GM19468 (cell line): ENCODE data around the gene CC2D1A.

Experiments used
- ATAC-seq: cut with Tn5 transposase; IDR thresholded peaks from one replicate; pipeline ENCODE4 v1.9.1; 2021; ENCODE audit warnings: mild to moderate bottlenecking, moderate library complexity, moderate number of reproducible peaks; ENCODE audit not compliant: unreplicated experiment; ENCODE audit errors: extremely low read depth

The CC2D1A gene

DNA sequence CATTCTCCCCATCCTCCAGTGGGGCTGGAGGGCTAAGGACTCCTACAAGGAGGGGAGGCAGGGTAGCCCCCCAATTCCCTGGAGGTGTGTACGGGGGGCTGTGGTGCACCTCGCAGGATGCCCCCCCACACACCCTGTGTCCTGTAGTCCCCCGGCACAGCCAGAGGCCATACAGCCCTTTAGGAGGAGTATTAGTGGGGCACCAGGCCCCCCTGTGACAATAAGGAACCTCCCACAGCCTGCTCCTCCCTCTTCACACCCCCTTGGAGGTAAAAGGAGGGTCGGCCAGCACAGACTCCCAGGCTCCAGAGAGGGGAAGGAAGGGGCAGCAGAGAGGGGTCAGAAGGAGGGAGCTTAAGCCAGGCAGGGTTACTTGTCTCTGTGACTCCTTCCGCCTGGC lies 29.2 kb upstream of the CC2D1A start, which contains the start of gene NANOS3:
Gene NANOS3, plus strand, starts transcription at position 301 of the 400 bp plus-strand sequence. CDS start 115 bp downstream, outside the sequence.
- no peak for ATAC-seq

DNA sequence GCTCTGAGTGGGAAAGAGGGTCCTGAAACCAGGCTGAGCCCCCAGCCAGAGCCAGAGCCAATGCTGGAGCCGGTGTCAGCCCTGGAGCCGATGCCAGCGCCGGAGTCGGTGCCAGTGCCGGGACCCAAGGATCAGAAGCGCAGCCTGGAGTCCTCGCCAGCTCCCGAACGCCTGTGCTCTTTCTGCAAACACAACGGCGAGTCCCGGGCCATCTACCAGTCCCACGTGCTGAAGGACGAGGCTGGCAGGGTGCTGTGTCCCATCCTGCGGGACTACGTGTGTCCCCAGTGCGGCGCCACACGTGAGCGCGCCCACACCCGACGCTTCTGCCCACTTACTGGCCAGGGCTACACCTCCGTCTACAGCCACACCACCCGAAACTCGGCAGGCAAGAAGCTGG lies 28.7 kb upstream of the CC2D1A start:
- ATAC-seq = no peak

DNA sequence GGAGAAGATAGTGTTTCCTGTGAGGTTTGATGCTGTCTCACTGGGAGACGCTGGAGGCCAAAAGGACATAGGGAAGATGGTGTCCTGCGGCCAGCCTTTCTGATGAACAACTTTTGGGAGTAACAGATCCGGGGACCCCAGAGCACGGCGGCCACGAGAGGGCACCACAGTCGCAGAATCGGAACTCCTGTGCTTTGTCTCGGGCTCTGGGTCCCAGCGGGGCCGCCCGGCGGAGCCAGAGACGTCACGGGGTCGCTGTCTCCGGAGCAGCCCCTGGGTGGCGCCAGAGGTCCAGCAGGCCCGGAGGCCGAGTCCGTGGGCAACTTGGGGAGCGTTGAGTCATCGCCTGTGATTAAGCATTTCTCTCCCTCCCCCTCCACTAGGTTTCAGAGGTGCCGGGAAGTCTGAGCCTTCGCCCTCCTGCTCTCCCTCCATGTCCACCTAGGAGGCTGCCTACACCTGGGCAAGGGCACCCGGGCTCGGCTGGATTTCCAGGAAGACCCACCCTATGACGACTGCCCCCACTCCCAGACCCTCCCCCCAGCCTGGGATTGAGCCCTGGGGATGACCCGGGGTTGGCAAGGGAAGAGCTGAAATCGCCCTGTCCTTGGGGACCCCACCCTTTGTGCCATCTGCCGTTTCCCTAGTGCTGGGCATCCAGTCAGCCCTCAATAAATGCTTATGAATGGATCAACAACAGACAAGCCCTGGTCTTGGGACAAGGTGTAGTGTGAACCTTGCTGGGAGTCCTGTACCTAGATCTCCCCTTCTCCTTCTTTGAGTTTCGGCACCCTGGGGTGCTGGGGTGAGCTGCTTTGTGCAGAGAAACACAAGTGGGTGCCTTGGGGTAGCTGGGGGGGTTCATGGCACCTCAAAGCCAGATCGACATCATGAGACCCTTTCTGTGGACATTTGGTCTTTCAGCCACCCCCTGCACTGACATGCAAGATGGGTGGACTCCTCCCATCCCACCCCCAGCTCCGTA lies 25.6 kb upstream of the CC2D1A start:
- peak; percentile 84 for ATAC-seq

DNA sequence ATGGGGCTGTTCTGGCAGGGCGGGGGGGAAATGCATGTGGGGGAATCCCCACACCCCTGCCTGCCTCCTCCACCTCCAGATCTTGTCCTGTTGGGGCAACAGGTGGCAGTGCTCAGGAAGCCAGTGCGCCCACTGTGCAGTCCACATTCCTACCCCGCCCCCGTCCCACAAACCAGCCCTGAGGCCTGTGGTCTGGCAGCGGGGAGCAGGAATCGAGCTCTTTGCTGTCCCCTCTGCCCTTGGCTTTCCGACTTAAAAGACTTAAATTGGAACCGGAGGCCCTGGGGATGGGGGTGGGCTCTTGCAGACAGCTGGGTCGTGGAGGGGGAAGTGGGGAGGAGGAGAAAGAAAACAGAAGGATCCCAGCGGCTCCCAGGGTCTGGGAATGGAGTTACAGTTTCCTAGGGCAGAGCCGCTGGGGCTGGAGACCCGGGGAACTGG lies 24.7 kb upstream of the CC2D1A start:
- no peak for ATAC-seq

DNA sequence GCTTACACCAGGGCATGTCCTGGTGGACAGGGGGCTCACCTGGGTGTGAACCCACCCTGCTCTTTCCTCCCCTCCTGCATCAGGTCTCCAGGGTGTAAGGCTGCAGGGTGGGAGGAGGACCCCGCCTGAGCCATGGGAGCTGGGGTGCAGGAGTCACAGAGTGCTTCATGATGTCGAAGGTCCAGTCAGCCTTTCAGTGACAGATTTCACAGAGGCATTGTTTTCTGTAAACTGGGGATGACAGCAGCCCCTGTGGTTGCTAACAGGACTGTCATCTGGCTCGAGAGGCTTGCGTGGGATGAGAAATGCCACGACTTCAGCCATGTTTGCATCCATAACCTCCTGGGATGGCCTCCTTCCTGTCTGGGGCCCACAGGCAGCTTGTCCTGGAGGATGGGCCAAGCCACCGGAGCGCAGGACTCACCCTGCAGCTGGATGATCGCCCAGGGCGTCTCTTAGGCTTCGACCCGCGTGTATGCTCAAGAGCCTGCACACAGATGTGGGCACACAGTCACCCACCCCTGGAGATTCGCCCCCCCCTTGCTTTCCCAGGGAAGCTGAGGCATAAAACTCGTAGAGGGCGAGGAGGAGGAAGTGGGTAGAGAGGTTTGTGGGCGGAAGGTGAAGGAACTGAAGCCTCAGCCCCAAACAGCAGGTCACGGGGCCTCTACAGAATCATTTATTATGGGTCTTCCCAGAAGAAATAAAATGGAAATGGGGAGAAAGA lies 24.1 kb upstream of the CC2D1A start:
- ATAC-seq = no peak

DNA sequence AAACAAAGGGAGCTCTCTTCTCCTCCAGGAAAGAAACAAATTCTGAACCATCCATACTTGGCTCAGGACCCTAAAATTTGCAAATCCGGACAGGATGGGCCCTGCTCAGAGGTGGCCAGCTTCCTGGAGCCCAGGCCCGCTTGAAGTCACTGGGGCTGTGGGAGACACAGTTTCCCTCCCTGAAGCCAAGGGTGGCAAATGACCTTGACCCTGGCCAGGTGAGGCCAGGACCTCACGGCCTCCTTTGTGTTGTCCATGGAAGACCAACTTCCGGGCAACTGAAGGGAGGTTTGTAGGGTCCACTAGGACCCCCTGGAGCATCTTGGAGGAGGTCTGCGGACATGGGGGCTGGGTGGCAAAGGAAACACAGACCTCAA lies 23.6 kb upstream of the CC2D1A start:
- no peak for ATAC-seq

DNA sequence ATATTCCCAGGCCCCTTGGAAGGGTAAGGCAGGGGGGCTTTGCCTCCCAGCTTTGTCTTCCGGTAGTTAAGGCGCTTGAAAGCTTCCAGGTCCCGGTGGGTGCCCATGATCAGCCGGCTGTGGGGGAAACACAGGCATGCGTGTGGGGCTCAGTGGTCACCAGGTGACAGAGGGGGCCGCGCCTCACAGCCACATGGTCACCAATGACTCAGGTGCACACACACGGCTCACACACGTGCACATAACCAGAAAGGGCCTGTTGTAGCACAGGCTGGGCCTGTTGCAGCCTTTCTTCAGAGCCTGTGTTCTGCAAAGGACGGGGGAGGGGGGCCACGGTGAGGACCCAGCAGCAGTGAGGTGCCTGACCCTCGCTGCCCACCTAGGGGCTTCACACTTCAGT lies 23.2 kb upstream of the CC2D1A start:
- no peak for ATAC-seq

DNA sequence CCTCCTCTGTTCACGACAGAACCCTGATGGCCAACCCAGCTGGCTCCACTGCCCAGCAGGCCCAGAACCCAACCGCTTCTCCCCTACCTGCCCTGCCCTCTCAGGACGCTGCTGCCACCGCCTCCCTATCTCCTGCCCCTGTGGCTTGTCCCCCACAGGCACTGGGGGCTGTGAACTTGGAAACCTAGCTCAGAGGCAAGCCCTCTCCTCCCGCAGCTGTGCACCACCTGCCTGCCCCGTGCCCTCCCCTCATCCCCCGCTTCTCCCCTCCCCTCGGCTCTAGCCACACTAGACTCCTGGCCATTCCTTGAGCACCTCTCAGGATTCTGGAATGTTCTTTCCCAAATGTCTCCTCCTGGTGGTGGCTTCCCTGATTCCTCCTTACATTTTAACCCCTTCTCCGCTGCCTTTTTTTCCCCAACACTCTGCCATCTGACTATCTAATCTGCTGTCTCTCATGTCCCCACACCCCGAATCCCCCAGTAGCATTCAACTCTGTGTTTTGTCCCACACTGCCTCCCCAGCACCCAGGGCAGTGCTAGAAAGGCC lies 22.4 kb upstream of the CC2D1A start:
- no peak for ATAC-seq

DNA sequence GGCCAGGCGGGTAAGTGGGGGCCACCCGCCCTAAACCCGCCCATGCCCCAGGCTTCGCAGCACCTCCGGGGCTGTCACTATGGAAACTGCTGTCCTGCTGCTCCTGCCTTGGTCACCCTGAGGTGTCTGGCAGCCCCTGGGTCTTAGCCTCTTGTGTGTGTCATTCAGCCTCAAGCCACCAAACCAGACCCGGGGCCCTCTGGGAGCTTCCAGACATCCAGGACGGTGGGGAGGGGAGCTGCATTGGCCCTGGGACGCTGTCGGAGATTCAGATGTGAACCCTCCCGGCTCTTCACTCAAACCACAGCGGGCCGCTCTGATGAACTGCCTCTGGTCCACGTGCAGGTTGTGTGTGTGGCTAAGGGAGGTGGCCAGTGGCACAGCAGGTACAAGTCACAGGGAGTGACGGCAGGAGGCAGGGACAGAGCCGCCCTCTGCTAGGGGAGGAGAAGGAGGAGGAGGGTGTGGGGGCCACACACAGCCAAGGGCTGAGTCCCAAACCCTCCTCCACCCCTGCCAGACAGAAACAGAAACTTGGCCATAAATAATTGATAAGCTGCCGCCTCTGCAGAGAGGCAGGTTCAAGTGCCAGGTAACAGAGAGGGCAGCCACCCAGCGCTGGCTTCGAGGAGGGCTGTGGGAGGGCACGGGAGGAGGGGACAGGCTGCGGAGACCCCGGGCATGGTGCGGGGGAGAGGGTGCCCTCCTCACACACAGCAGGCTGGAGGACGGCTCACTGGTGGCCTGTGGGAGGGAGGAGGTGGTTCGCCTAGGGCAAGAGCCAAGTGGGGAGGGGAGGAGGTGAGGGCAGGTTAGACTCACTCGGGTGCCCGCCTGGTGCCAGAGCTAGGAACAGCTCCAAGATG lies 21.0 kb upstream of the CC2D1A start:
- ATAC-seq = no peak

DNA sequence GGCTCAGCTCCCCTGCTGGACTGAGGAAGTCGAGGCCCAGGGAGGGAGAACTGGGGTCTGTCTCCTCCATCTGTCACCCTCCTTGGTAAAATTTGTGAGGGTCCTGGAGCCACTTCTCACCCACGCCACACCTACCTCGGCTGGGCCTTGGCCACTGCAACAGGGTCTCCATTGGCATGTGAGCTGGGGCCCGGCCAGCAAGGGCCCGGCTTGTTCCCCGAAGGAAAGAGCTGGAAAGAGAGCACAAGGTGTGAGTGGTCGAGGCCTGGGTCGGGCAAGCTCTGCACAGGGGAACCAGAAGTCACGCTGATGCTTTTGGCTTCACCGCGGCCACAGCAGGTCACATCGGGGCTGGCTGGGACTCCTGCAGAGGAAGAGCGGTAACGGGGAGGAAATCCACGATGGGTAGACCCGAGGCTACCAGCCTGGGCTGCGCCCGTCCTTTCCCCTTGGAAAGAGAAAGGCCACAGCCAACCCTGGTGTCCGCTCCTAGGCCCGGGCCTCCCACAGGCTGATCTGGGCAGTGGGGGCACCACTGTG lies 20.1 kb upstream of the CC2D1A start:
- ATAC-seq = no peak

DNA sequence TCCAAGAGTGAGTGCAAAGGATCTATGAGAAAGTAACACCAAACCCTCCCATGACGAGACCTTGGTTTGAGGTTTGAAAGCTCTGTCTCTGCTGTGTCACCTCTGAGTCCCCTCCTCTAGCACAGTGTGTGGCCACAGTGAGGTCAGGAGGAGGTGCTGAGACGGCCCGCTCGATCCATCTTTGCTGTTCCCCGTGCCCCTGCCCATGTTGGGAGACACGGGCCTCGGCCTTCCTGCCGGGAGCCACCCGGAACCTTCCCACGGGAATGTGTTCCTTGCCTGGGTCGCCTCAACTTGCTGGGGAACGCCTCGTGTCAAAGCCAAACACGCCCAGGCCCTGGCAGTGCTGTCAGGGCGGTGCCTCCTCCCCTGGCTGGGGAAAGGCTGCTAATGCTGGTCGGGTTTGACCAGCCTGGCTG lies 19.0 kb upstream of the CC2D1A start:
- ATAC-seq = no peak

DNA sequence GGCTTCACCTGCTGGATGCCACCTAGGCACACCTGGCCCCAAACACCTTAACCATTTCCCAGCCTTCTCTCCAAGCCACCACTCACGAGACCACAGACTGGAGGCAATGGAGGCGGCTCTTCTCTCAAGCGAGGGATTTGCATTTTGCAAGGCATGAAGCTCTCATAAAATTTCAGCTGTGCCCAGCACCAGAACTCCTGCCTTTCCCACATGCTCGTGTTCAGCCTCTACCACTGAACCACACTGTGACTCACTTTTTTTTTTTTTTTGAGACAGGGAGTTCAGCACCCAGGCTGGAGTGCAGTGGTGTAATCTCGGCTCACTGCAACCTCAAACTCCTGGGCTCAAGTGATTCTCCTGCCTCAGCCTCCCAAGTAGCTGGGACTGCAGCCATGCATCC lies 18.5 kb upstream of the CC2D1A start:
- ATAC-seq = no peak

DNA sequence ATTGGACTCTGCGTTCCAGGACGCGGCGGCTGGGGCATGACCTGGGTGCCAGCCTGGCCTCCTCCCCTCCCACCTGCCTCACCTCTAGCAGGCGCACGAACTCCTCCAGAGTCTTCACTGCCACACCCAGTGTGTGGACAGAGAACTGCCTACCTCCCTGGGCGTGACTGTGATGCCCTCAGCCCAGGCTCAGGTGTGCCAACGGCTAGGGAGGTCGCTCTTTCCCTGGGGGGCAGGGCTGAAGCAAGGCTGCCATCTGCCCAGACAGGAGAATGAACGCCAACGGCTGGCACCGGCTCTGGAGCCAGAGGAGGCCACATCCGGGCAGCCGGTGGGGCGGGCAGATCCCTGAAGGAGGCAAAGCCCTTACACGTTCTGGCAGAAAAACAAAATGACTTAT lies 17.7 kb upstream of the CC2D1A start:
- no peak for ATAC-seq

DNA sequence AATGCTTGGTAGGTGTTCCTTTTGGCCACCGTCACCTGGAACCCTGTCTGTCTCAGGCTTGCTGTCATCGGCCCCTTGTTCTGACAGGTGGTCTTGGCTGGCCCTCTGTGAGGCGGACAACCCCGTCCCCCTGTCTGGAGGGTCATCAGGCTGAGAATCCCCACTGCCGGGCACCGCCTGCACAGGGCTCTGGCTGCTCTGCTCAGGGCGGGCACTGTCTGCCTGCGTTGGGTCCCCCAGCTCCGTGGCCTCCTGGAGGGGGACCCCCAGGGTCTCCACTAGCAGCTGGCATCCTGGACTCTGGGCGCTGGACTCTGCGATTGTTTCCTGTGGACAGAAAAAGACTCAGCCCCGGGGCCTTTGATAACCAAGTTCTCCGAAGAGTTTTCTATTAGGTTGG lies 15.9 kb upstream of the CC2D1A start:
- ATAC-seq = no peak

DNA sequence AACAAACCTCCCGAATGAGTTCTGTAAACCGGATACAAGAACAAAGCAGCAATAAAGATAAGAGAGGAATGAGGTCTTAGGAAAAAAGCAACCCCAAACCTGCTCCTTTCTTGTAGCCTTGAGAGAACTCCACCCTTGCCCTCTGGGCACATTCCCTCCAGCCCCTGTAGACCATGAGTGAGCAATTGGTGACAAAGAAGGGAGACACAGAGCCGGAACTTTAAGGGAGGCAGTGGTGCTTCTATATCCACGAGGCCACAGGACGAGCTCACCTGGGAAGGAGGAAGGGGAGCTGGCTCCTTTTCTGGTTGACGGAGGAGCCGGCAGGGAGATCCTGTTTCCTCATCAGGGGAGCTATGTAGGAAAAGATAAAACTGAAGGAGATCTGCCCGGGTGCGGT lies 13.1 kb upstream of the CC2D1A start:
- no peak for ATAC-seq

DNA sequence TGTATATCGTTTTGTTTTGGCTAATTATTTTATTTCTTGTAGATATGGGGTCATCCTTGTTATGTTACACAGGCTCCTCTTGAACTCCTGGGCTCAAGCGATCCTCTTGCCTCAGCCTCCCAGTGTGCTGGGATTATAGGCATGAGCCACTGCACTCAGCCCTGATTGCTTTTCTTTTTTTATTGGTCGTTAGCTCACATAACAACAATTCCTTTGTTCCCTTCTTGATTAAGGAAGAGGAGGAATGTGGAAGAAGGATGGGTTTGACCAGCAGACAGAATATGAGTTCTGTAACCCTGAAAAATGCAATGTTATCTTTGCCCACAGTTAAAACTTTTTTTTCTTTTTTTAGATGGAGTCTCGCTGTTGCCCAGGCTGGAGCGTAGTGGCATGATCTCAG lies 11.4 kb upstream of the CC2D1A start:
- no peak for ATAC-seq

DNA sequence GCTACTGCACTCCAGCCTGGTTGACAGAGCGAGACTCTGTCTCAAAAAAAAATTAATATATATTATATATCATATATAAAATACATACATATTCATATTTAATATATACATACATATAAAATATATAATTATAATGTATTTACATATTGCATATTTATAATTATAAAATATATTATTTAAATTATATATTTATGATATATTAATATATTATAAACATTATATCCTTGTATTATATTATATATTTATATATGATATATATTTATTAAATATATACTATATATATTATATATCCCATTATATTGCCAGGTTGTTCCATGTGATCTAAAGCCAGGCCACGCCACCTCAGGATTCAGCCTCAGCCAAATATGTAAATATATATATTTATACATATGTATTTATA lies 9.8 kb upstream of the CC2D1A start:
- ATAC-seq = no peak

DNA sequence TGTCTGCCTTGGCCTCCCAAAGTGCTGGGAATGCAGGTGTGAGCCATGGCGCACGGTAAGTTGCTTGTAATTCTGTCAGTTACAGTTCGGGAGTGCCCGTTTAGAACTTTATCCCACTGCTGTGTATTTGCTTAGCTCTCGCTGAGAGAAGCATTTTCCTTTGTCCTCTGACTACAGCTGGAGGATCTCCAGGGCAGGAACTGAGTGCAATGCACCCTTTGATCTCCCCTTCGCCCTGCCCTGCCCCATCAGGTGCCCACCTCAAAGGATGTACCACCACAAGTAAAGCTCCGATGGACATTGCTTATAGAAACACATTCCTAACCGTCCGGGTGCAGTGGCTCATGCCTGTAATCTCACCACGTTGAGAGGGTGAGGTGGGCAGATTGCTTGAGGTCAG lies 6.6 kb upstream of the CC2D1A start:
- ATAC-seq = no peak

DNA sequence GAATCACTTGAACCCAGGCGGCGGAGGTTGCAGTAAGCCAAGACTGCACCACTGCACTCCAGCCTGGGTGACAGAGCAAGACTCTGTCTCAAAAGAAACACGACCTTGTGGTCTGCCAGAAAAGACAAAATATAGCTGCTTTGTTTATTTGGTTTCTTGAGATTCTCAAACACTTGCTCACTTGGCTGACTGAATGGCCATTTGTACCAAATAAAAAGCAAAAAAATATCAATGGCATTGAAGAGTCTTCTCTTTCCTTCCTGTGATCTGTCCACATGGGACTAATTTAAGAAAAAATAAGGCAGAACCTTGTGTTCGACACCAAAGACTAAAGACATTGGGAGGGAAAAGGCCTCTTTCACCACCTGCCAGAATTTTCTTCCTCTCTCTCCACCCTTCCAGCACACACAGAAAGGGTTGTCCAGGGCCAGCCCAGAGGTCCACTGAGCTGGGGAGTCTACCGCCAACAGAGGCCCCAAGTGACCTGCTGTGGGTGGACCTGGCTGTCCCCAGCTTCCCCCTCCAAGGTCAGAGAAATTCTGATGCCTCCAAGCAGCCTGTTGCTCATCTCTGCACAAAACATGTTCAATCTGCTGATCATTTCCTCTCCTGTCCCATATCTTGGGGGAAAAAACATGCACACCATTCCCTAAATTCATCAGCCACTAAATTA lies 6.0 kb upstream of the CC2D1A start:
- no peak for ATAC-seq
